Ishikawa (cell line): Measurements from ENCODE around the gene EFHC1.

Experiments
- CEBPB ChIP-seq: IDR thresholded peaks from 2 replicates; pipeline ENCODE4 v1.6.1; 2012
- CREB1 ChIP-seq: IDR thresholded peaks from 2 replicates; pipeline ENCODE4 v1.6.1; 2012; ENCODE audit warnings: low read depth
- EGR1 ChIP-seq: IDR thresholded peaks from 2 replicates; pipeline ENCODE4 v1.6.1; 2012
- EP300 ChIP-seq: IDR thresholded peaks from 2 replicates; pipeline ENCODE4 v1.6.1; 2012; ENCODE audit warnings: borderline replicate concordance
- FOXM1 ChIP-seq: IDR thresholded peaks from 2 replicates; pipeline ENCODE4 v1.6.1; 2012; ENCODE audit warnings: low read depth, borderline replicate concordance
- MAX ChIP-seq: IDR thresholded peaks from 2 replicates; pipeline ENCODE4 v1.6.1; 2012
- NFIC ChIP-seq: IDR thresholded peaks from 2 replicates; pipeline ENCODE4 v1.6.1; 2012
- RAD21 ChIP-seq: IDR thresholded peaks from 2 replicates; pipeline ENCODE4 v1.6.1; 2012; ENCODE audit warnings: low read depth
- REST ChIP-seq: IDR thresholded peaks from 2 replicates; pipeline ENCODE4 v1.6.1; 2012; ENCODE audit warnings: low read depth, mild to moderate bottlenecking
- TAF1 ChIP-seq: IDR thresholded peaks from 2 replicates; pipeline ENCODE4 v1.6.1; 2012; ENCODE audit warnings: low read depth, mild to moderate bottlenecking
- TCF12 ChIP-seq: IDR thresholded peaks from 2 replicates; pipeline ENCODE4 v1.6.1; 2012; ENCODE audit warnings: low read depth
- TEAD4 ChIP-seq: IDR thresholded peaks from 2 replicates; pipeline ENCODE4 v1.6.1; 2012
- USF1 ChIP-seq: IDR thresholded peaks from 2 replicates; pipeline ENCODE4 v1.6.1; 2012
- YY1 ChIP-seq: IDR thresholded peaks from 2 replicates; pipeline ENCODE4 v1.6.1; 2012; ENCODE audit warnings: low read depth
- ZBTB7A ChIP-seq: IDR thresholded peaks from 2 replicates; pipeline ENCODE4 v1.6.1; 2012; ENCODE audit warnings: low read depth

EFHC1 gene

DNA sequence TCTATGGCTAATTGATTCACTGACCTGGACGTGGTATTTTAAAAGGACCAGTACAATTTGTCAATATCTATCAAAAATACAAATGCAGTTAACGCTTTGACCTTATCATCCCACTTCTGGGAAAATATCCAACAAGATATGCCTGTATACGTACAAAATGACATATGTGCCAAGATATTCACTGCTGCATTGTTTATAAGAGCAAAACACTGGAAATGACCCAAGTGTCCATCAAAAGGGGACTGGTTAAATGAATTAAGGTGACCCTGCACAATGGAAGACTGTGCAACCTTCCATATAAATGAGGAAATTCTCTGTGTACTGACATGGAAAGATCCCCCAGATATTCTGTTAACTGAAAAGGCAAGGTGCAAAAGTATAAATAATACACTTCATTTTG, 142.8 kb downstream of the EFHC1 start:
- peak; percentile 63 for TF ChIP-seq NFIC
- TF ChIP-seq TAF1, result no peak

- no peak for TF ChIP-seq EP300
These were observed 144.7 kb downstream of the EFHC1 start for GRCh38 chr6:52564856-52565255.

DNA sequence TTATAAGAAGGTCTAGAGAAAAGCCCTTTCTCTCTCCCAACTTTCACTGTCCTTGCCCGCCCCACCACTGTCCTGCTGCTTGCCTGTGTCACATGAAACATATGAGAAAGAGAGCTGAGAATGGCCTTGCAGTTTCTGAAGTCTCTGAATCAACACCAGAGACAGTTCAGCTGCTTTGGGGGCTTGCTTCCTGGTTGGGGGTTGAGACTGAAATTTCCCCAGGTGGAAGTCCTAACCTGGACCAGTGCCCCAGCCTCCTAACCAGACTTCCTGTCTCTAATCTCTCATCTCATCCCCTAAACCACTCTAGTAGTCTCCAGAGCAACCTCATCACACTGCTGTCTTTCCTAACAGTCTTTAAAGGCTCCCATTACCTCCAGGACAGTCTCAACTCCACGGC, 146.1 kb downstream of the EFHC1 start:
- TF ChIP-seq TAF1, result no peak
- TF ChIP-seq RAD21, result no peak
- TF ChIP-seq EGR1, result no peak
- no peak for TF ChIP-seq TEAD4
- TF ChIP-seq USF1, result no peak
- TF ChIP-seq NFIC, result no peak
- no peak for TF ChIP-seq CEBPB
- TF ChIP-seq FOXM1, result no peak
- TF ChIP-seq TCF12, result no peak

GRCh38 chr6:52566853-52567279, 146.7 kb downstream of the EFHC1 start:
- TF ChIP-seq RAD21 (no peak), MAX (no peak), USF1 (no peak), CEBPB (no peak), YY1 (no peak), TAF1 (no peak), FOXM1 (no peak), REST (no peak), EP300 (no peak), CREB1 (no peak), ZBTB7A (no peak), TEAD4 (no peak), TCF12 (no peak), NFIC (no peak), EGR1 (no peak)

GRCh38 chr6:52568320-52568719, 148.2 kb downstream of the EFHC1 start:
- TF ChIP-seq ZBTB7A (no peak), NFIC (no peak), MAX (no peak), TAF1 (no peak), EP300 (no peak), USF1 (no peak), RAD21 (no peak), EGR1 (no peak), YY1 (no peak), FOXM1 (no peak), CREB1 (no peak), TCF12 (no peak), TEAD4 (no peak), REST (no peak), CEBPB (no peak)

DNA sequence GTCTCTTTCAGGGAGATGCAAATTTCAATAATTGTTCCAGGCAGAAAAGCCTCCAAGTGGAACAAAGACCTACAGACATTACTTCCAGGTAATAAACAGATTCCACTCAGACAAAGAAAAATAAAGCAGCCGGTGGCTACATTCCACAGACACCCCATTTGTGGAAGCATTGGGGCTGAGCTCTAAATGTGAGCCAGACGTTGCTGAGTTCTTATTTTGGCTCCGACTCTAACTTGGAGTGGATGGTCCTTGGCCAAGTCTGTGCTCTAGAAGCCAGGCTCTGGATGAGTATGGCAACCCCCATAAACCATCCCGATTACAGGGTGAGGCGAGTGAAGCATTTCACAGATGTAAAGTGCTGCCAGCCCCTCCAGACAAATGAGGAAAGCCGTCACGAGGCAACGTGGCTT, 150.2 kb downstream of the EFHC1 start:
- TF ChIP-seq CREB1, result no peak
- no peak for TF ChIP-seq USF1
- TF ChIP-seq ZBTB7A, result no peak
- TF ChIP-seq EGR1, result no peak
- no peak for TF ChIP-seq EP300
- TF ChIP-seq YY1, result no peak
- no peak for TF ChIP-seq TCF12
- no peak for TF ChIP-seq FOXM1
- no peak for TF ChIP-seq RAD21
